ENCODE results near the gene RPGRIP1.
"Not testable (repeated sequence)": the region's sequence is repeated elsewhere in the genome, so short reads cannot be mapped to it uniquely, and the experiment has no call there.

Gene RPGRIP1

DNA sequence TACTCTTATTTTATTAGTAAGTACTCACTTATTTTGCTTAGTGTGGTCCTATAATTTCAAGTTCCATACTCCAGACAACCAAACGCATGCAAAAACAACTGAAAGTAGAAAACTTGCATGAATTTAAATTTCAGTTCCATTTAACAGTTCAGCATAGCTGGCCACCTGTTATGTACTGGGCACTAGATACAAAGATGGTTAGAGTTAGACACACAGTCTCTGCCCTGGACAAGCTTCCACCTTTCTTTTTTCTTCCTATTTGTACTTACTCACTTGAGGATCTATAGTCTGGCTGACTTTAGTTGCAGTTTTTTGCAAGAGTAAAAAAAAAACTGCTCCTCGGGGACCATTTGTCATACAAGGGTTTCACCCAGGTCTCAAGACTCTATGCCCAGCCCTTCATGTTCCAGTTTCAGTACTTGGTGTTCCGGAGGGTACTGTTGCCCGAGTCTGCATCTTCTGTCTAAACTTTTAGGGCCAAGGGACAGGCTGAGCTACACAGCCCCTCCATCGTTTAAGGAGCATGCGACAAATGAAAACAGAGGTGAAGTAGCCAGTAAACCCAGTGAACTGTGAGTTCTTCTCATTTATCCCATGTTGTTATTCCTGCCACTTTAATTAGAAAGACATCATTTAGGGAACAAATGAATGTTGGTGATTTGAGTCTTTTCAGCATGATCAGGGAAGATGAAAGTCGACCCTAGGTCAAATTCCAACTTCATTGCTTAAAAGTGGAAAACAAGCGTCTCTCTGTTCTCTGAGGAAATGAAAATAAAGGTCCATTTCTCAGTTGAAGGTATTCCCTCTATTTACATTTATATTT, 22.3 kb downstream of the RPGRIP1 start:
- FAIRE-seq: no peak

- FAIRE-seq: not testable (repeated sequence)
Observed at GRCh38 chr14:21302836-21303140, 22.9 kb downstream of the RPGRIP1 start.

GRCh38 chr14:21307637-21308036, 27.8 kb downstream of the RPGRIP1 start:
- FAIRE-seq: peak; percentile 51

DNA sequence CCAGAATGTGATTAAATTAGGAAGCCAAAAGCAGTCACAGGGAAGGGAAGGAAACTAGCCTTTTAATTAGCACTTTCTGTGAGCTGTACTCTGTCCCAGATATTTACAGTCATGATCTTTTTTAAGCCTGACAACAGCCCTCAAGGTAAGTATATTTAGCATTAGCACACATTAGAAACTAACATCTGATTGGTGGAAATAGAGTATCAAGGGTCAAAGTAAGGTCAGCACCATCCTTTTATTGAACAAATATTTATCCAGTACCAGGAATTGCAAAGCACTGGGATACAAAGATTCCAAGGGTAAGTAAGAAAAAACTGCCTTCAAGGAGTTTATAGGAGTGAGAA, 28.2 kb downstream of the RPGRIP1 start:
- no peak for FAIRE-seq

DNA sequence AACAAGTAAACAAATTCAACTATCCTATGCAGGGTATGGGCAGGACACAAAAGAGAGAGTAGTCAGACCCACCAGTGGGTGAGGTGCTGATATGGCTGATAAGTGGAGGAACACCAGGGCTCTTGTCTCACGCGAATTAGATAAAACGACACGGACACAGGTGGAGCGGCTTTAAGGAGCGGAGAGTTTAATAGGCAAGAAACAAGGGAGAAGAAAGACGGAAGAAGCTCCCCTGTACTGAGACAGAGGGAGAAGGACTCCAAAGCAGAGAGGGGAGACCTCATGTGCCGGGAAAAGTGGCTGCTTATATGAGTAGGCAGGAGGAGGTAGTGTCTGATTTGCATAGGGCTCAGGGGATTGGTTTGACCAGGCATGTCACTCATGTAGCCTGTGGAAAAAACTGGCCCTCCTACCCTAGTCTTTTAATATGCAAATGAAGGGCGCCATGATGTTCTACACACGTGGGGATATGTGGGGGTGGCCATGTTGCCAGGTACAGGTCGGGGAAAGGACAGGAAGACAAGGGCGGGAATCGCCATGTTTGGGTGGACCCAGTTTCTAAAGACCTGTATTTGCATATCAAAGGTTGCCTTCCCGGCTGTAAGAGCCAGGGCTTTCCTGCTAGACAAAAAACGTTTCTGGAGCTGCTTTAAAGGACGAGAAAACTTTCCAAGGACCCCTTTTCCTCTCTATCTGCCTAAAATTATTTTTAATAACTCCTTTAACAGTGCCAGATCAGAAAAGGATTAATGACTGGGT, 28.8 kb downstream of the RPGRIP1 start:
- FAIRE-seq: peak; percentile 94

GRCh38 chr14:21309238-21309636, 29.4 kb downstream of the RPGRIP1 start:
- FAIRE-seq: no peak

- no peak for FAIRE-seq
Observed at GRCh38 chr14:21309956-21310355, 30.1 kb downstream of the RPGRIP1 start.

GRCh38 chr14:21311614-21312013, 31.7 kb downstream of the RPGRIP1 start:
- FAIRE-seq: no peak

- FAIRE-seq: no peak
Observed at GRCh38 chr14:21313512-21313911, 33.6 kb downstream of the RPGRIP1 start.

DNA sequence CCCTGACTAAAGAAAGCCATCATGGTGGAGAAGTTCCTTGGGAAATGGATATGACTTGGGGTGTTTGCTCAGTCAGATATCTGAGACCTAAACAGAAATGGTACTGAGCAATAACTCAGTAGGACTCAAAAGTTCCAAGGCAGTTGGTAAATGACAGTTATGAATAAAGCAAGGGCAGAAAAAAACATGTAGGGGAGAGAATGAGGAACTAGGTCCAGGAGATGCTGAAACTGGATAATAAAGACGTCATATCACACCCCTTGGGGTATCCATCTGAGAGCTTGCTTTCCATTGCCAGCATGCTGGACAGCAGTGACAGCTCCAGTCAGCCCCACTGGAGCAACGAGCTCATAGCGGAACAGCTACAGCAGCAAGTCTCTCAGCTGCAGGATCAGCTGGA, 37.5 kb downstream of the RPGRIP1 start:
- FAIRE-seq: no peak

DNA sequence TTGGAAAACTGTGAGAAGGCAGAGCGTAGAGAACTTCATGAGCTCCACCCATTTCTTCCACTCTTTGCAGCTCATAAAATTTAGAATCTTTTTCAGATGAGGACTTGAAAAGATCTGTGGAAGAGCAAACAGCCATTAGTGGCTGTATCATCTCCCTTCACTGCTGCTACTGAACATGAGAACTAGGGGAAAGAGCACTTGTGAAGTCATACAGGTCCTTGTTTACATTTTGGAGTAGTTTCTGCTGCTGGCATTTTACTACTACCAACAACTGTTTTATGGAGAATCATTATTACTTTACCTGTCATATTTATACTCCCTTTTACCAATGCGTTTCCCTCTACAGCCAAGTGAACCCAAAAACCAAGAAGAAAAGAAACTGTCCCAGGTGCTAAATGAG, 41.0 kb downstream of the RPGRIP1 start:
- no peak for FAIRE-seq

DNA sequence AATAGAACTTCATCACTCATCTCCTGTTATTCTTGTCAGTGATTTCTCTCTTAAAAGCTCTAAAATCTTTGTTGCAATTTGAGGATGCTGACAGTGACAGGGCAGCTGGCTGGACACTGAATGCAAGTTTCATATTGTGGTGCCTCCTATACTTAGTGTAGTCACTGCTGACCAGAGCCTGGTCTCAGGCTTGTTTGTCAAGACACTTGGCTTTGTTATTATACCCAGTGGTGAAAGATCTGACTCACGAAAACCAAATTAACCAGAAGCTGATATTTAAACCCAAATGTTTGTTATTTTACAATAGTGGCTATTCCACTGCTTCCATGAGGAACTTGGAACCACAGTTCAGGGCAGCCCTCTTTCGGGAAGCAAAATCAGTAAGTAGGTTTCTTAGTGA, 42.8 kb downstream of the RPGRIP1 start:
- FAIRE-seq: no peak

DNA sequence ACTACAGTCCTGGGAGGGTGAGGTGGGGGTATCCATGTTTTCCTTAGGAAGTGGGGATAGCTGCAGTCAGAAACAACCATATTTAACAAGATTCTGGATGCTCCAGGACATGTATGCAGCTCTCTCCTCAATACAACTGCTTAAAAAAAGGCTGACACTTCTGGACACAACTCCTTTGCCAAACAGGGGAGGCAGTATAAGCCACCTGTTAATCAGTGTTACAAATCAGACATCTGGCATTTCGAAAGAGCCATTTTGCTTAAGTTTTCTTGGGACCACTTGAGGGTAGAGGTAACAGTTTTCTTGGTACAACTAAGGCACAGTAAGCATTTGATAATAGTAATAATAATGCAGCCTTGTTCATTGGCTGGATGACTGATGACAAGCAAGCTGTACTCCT, 47.1 kb downstream of the RPGRIP1 start:
- FAIRE-seq: no peak

All from islet of Langerhans (tissue), 1 donor.